ENCODE measurements around the gene B4GALT1.
A peak's percentile ranks its signal among the peaks of the same experiment; 100 is the strongest.
"Not testable (repeated sequence)": the region's sequence is repeated elsewhere in the genome, so short reads cannot be mapped to it uniquely, and the experiment has no call there.

B4GALT1 gene

DNA sequence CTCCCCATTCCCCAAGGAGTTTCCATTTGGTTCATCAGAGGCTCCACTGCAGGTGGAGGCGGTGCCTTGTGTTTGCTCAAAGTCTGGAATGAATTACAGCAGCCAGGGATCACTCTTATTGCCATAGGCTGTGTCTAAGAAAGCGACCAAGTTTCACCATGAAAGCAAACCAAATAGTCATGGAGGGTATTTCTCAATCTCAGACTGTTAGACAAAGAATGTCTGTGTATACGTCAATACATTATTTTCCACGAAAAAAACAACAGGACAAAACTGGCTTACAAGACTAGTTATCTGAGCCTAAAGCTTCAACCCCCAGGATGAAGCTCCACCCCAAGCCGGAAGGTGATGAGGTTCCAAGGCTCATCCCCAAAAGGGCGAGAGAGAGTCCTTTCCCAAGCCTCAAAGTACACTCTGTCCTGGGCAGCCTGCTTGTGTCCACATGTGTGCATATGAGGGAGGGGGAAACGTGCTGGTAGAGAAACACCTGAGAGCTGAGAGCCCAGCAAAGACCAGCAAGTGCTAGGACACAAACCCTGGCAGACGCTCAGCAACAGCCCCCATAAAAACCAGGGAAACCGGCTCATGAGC, 4.3 kb downstream of the B4GALT1 start:
- no peak for DNase-seq (ENCODE audit: low read depth in 3 of 3)

DNA sequence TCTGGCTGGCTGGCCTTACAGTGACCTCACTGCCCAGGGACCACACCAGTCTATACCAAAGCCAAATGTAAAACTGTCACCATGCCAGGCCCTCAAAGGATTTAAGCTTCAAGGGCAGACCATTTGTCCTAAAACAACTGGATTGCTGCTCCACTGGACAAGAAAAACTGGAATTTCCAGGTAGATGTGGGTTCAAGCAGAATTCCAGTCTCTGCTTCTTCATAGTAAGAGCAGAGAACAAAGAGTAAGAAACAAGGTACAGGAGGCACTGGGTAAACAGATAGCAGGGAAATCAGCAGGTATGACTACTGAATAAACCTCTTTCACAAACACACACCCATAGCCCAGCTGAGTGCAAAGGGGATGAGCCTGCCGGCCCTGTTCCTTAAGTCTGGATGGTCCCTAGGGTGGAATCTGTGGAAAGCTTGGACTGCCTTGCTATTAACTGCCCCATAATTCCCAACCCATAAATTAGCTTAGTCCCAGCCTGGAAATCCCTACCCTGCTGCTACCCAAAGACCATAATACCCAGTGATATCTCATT, 5.5 kb downstream of the B4GALT1 start:
- no peak for DNase-seq (ENCODE audit: low read depth in 3 of 3)

GRCh38 chr9:33161011-33161588, 6.0 kb downstream of the B4GALT1 start:
- DNase-seq (ENCODE audit: low read depth in 3 of 3) = no peak

GRCh38 chr9:33160446-33160845, 6.7 kb downstream of the B4GALT1 start:
- not testable (repeated sequence) for DNase-seq (ENCODE audit: low read depth in 3 of 3)

- peak in 2 of 3 experiments; percentile 36 to 38 for DNase-seq (ENCODE audit: low read depth in 3 of 3)
Measured at GRCh38 chr9:33159777-33160127, 7.4 kb downstream of the B4GALT1 start.

GRCh38 chr9:33158843-33159776, 8.0 kb downstream of the B4GALT1 start:
- DNase-seq (ENCODE audit: low read depth in 3 of 3) = no peak

GRCh38 chr9:33157960-33158842, 8.9 kb downstream of the B4GALT1 start:
- no peak for DNase-seq (ENCODE audit: low read depth in 3 of 3)

DNA sequence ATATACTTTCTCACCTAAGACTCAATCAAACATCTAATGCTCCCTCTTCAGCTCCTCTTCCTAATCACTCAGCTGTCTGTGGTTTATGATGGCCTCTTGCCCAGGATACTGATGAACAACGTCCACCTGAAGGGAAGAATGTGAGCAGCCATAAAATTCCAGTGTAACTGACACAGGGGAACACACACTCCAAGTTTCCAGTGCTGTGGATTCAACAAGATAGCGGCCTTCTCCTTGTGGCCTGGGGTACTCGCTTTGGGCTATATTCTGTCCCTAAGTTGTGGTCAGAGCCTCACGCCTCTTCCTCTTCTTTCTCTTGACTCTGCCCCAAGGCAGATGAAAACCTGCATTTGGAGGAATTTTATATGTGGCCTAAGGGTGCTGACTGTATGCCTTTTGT, 11.7 kb downstream of the B4GALT1 start:
- DNase-seq (ENCODE audit: low read depth in 3 of 3) = no peak

DNA sequence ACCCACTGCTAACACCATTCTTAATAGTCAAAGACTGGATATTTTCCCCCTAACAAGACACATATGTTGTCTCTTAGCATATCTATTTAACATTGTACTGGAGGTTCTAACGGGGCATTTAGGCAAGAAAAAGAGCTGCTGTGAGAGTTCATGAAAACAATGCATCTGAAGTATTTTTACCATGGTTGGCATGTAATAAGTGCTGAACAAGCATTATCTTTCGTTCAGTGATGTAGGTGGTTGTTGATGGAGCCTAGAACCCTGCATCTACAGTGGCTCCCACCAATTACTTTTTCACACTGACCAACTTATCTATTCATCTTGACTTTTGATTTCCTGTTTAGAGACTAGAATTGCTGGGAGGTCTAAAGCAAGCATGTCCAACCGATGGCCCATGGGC, 12.8 kb downstream of the B4GALT1 start:
- DNase-seq (ENCODE audit: low read depth in 3 of 3) = no peak

GRCh38 chr9:33153666-33154065, 13.5 kb downstream of the B4GALT1 start:
- no peak for DNase-seq (ENCODE audit: low read depth in 3 of 3)

GRCh38 chr9:33153001-33153400, 14.1 kb downstream of the B4GALT1 start:
- DNase-seq (ENCODE audit: low read depth in 3 of 3) = no peak

DNA sequence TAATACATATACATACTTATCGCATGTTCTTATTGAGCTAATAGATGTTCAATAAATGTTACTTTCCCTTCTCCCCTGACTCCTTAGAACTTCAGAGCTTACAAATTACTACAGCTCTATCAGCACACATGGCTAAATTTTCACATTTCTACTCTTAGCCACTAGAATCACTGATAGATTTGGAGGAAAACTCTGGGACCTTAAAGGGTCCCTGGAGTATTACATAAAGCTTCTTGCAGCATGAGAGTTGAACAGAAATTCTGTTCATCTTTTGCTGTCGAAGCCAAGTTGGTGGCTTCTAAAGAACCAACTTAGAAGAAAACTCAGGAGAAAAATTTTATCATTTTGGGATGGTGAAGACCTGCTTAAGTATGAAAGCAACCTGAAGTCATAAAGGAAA, 15.5 kb downstream of the B4GALT1 start:
- no peak for DNase-seq (ENCODE audit: low read depth in 3 of 3)

- DNase-seq (ENCODE audit: low read depth in 3 of 3) = no peak
Measured at GRCh38 chr9:33151007-33151557, 16.1 kb downstream of the B4GALT1 start.

- DNase-seq (ENCODE audit: low read depth in 3 of 3) = no peak
Measured at GRCh38 chr9:33148367-33149014, 18.6 kb downstream of the B4GALT1 start.

GRCh38 chr9:33147416-33148169, 19.5 kb downstream of the B4GALT1 start:
- DNase-seq (ENCODE audit: low read depth in 3 of 3) = no peak

DNA sequence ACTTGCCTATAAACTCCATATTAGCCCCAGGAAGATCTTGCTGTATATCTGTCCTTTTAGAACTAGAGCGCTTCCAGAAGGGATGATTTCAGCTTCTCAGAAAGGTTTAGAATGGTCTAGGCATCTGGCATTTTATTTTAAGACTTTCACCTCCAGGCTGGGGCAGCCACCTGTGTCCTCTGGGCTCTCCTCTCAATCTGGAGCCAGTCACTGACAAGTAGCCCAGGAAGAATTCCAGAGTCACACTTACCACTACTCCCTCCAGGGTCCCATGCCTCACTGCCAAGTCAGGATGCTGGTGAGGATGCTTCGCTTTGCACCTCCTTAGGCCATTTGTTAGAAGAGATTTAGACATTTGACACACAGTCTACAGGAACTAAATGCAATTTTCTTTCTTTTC, 20.8 kb downstream of the B4GALT1 start:
- no peak for DNase-seq (ENCODE audit: low read depth in 3 of 3)

DNA sequence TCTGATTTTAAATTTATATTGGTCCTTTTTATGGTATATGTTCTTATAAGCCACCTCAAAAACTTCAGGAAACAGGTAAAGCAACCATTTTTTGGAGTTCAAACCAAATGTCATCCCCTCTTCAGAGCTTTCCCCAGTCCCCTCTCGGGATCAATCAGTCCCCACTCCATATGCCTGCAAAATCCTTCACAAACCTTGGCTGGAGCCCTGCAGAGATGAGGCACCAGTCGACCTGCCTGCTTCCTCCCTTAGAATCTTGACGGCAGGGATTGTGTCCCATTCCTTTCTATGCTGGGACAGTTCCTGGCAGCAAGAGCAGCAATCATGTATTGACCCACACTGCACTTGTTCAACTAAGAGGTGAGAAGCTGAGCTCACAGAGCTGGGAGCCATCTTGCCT, 22.6 kb downstream of the B4GALT1 start:
- no peak for DNase-seq (ENCODE audit: low read depth in 3 of 3)

- DNase-seq (ENCODE audit: low read depth in 3 of 3) = no peak
Measured at GRCh38 chr9:33143241-33143661, 23.9 kb downstream of the B4GALT1 start.

DNA sequence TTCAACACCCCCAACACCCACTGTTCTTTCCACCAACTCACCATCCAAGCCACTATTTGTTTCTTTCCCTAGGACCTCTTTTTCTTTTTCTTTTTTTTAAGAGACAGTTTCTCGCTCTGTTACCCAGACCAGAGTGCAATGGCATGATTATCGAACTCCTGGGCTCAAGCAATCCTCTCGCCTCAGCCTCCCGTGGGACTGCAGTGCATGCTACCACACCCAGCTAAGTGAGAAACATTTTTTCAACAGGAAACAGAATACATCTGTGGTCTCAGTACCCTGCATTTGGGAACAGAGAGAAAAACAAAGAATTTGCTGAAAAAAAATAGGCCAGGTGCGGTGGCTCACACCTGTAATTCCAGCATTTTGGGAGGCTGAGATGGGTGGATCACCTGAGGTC, 24.6 kb downstream of the B4GALT1 start:
- no peak for DNase-seq (ENCODE audit: low read depth in 3 of 3)
